ENCODE measurements around the gene PCDHB15. TPM values are rescaled to one million over a fixed set of nuclear protein-coding genes. Genes with fewer than 3 reads are reported as not detected.
"Not testable (repeated sequence)": the region's sequence is repeated elsewhere in the genome, so short reads cannot be mapped to it uniquely, and the experiment has no call there.

PCDHB15 gene
- 2.5 TPM for total RNA-seq
- long read RNA-seq, full-length matches to known transcripts: 7 of 7 reads
- long read RNA-seq, partial matches to known transcripts: 0 of 7 reads
- long read RNA-seq, other reads (novel, unspliced or antisense): 0 of 7 reads

DNA sequence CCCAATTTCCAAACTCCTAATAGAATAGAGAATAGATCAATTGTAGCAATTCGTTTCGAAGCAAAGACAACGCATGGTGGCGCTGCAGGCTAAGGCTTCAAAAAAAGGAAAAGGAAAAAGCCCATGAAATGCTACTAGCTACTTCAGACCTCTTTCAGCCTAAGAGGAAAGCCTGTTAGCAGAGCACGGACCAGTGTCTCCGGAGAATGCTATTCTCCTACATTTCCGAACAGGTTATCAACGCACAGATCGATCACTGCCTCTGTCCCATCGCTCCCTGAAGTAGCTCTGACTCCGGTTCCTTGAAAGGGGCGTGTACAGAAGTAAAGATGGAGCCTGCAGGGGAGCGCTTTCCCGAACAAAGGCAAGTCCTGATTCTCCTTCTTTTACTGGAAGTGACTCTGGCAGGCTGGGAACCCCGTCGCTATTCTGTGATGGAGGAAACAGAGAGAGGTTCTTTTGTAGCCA, at the start of gene PCDHB15:
TSS of gene PCDHB15 (plus strand) at position 146 of the 468 bp plus-strand sequence. CDS start at position 330, 184 bp downstream.
- intact Hi-C loops (cut with DNase I): no loop called here
- no peak within 1 kb of the TSS for H3K27ac ChIP-seq
- TF ChIP-seq CTCF (IDR thresholded peaks at IDR 0.05): peak; percentile 28
- peak within 1 kb of the TSS; percentile 33 for H3K4me3 ChIP-seq
- no peaks in the 10 kb centered on the region for H3K4me1 ChIP-seq
- H3K36me3 ChIP-seq: no peaks in the 10 kb centered on the region
- DNase-seq (no peak), ATAC-seq (no peak)
- no peaks in the 10 kb centered on the region for H3K27me3 ChIP-seq
- peaks cover 72% of the 10 kb centered on the region for H3K9me3 ChIP-seq

- Histone ChIP-seq H3K4me1 (no peaks in the 10 kb centered on the region), H3K36me3 (no peaks in the 10 kb centered on the region), H3K27me3 (no peaks in the 10 kb centered on the region), H3K9me3 (peaks cover 38% of the 10 kb centered on the region), H3K4me3 (no peak overlapping the region), H3K27ac (no peak overlapping the region)
- no peak for ATAC-seq
- TF ChIP-seq CTCF (IDR thresholded peaks at IDR 0.05): no peak
- intact Hi-C loops (cut with DNase I): no loop called here
- DNase-seq: no peak
These were observed 48.8 kb upstream of the PCDHB15 start for GRCh38 chr5:141196363-141196762.

DNA sequence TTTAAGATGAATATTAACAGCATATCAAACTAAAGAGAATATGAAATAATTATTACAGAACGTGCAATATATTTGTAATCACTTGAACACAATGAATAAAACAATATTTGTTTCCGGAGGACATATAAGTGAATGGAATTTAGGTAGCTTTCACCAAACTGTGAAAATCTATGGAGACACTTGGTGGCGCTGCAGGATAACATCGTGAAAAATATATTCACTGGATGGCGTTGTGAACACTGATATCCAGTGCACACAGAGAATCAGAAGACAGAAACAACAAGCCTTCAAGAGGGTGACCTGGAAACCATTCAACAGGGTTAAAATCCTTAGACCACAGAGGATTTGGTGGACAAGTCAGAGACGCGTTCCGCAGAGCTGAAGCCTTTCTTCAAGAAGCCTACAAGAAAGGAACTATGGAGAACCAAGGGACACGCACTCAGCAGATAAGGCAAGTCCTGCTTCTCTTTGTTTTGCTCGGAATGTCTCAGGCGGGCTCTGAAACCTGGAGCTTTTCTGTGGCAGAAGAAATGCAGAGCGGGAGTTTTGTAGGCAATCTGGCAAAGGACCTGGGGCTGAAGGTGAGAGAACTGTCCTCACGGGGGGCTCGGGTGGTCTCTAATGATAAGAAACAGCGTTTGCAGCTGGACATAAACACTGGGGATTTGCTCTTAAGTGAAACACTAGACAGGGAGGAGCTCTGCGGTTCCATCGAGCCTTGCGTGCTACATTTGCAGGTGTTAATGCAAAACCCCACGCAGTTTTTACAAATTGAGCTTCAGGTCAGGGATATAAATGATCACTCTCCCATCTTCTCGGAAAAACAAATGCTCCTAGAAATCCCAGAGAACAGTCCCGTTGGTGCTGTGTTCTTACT, 45.6 kb upstream of the PCDHB15 start, which contains the start of gene PCDHB11:
TSS of gene PCDHB11 (plus strand) at position 269 of the 877 bp plus-strand sequence. CDS start at position 417, 148 bp downstream.
- Histone ChIP-seq H3K27me3 (no peaks in the 10 kb centered on the region), H3K36me3 (no peaks in the 10 kb centered on the region), H3K4me1 (no peaks in the 10 kb centered on the region), H3K9me3 (peaks cover 25% of the 10 kb centered on the region), H3K4me3 (peak within 1 kb of the TSS; percentile 0), H3K27ac (no peak within 1 kb of the TSS)
- intact Hi-C loops (cut with DNase I): no loop called here
- DNase-seq (no peak), ATAC-seq (no peak)
- TF ChIP-seq CTCF (IDR thresholded peaks at IDR 0.05): peak; percentile 7

- H3K27me3 ChIP-seq; DNase-seq; intact Hi-C loops (cut with DNase I); H3K27ac ChIP-seq; H3K36me3 ChIP-seq; H3K4me3 ChIP-seq; ATAC-seq; H3K4me1 ChIP-seq: not testable (repeated sequence)
- H3K9me3 ChIP-seq: peaks cover 21% of the 10 kb centered on the region
These were observed 44.1 kb upstream of the PCDHB15 start for GRCh38 chr5:141201126-141201525.

DNA sequence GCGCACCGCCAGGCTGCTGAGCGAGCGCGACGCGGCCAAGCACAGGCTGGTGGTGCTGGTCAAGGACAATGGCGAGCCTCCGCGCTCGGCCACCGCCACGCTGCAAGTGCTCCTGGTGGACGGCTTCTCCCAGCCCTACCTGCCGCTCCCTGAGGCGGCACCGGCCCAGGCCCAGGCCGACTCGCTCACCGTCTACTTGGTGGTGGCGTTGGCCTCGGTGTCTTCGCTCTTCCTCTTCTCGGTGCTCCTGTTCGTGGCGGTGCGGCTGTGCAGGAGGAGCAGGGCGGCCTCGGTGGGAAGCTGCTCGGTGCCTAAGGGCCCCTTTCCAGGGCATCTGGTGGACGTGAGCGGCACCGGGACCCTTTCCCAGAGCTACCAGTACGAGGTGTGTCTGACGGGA, 43.5 kb upstream of the PCDHB15 start:
- H3K27me3 ChIP-seq; H3K4me1 ChIP-seq; intact Hi-C loops (cut with DNase I); H3K27ac ChIP-seq; ATAC-seq; DNase-seq; H3K36me3 ChIP-seq; H3K4me3 ChIP-seq: not testable (repeated sequence)
- peaks cover 16% of the 10 kb centered on the region for H3K9me3 ChIP-seq

DNA sequence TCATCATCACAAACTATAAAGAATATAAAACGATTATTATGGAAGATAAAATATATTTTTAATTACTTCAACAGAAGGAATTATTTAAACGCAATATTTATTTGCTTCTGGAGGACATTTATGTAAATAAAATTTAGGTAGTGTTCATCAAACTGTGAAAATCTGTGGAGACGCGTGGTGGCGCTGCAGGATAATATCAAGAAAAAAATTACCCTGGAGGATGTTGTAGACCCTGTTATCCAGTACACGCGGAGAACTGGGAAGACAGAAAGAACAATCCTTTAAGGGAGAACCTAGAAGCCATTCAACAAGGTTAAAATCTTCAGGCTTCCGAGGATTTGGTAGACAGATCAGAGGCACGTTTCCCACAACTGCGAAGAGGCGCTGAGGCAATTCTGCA, 36.7 kb upstream of the PCDHB15 start, which contains the start of gene PCDHB12:
TSS of gene PCDHB12 (plus strand) at position 242 of the 400 bp plus-strand sequence. CDS start 189 bp downstream, outside the sequence.
- no peaks in the 10 kb centered on the region for H3K4me1 ChIP-seq
- H3K36me3 ChIP-seq: no peaks in the 10 kb centered on the region
- DNase-seq (no peak), ATAC-seq (no peak)
- peak; percentile 22 for TF ChIP-seq CTCF (IDR thresholded peaks at IDR 0.05)
- H3K4me3 ChIP-seq: peak within 1 kb of the TSS; percentile 12
- no peak within 1 kb of the TSS for H3K27ac ChIP-seq
- intact Hi-C loops (cut with DNase I): no loop called here
- H3K27me3 ChIP-seq: no peaks in the 10 kb centered on the region
- H3K9me3 ChIP-seq: peaks cover 5% of the 10 kb centered on the region

- H3K27ac ChIP-seq; DNase-seq; H3K27me3 ChIP-seq; H3K9me3 ChIP-seq; H3K4me3 ChIP-seq; ATAC-seq; H3K36me3 ChIP-seq; intact Hi-C loops (cut with DNase I); H3K4me1 ChIP-seq: not testable (repeated sequence)
These were observed 34.9 kb upstream of the PCDHB15 start for GRCh38 chr5:141210281-141210680.

- H3K27me3 ChIP-seq; H3K36me3 ChIP-seq; DNase-seq; H3K4me3 ChIP-seq; intact Hi-C loops (cut with DNase I); H3K27ac ChIP-seq; H3K9me3 ChIP-seq; ATAC-seq; H3K4me1 ChIP-seq: not testable (repeated sequence)
These were observed 34.3 kb upstream of the PCDHB15 start for GRCh38 chr5:141210849-141211248.
